Omental fat pad (tissue), 4 donors: ENCODE results near the gene KRT23. TPM values are rescaled to one million over a fixed set of nuclear protein-coding genes. Genes with fewer than 3 reads are reported as not detected.

Experiments used
- ATAC-seq: fragments of 150-250 bp; one replicate; pipeline ENCODE4 v1.9.1; 2016; ENCODE audit warnings: mild to moderate bottlenecking, moderate library complexity; ENCODE audit not compliant: low FRiP score
- DNase-seq: peaks from one replicate; pipeline ENCODE4 v3.0.0-alpha.2; 2019; ENCODE audit warnings: low spot score
- total RNA-seq, 4 donors: library from RNA; depleted of rRNA; stranded (reverse); fragments of >200 nt; gene quantifications; one replicate each; pipeline ENCODE4 v1.1.0, GENCODE V29; 2016
- TF ChIP-seq, protein P1 (sequence below), 3 donors: fragments of 450-650 bp; IDR thresholded peaks; one replicate each; pipeline ENCODE4 v1.5.1; 2016 to 2017; ENCODE audit warnings: antibody characterized with exemption in 3 of 3, mild to moderate bottlenecking in 3 of 3, moderate library complexity in 2 of 3

Gene KRT23
- total RNA-seq, 4 donors from 2014 or later, result 4.3 TPM; not detected in 3

- ATAC-seq, result no peak
- TF ChIP-seq, protein P1, sequence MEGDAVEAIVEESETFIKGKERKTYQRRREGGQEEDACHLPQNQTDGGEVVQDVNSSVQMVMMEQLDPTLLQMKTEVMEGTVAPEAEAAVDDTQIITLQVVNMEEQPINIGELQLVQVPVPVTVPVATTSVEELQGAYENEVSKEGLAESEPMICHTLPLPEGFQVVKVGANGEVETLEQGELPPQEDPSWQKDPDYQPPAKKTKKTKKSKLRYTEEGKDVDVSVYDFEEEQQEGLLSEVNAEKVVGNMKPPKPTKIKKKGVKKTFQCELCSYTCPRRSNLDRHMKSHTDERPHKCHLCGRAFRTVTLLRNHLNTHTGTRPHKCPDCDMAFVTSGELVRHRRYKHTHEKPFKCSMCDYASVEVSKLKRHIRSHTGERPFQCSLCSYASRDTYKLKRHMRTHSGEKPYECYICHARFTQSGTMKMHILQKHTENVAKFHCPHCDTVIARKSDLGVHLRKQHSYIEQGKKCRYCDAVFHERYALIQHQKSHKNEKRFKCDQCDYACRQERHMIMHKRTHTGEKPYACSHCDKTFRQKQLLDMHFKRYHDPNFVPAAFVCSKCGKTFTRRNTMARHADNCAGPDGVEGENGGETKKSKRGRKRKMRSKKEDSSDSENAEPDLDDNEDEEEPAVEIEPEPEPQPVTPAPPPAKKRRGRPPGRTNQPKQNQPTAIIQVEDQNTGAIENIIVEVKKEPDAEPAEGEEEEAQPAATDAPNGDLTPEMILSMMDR (IDR thresholded peaks at IDR 0.05), result no peak
These were observed 54.4 kb downstream of the KRT23 start for GRCh38 chr17:40883031-40883430.

GRCh38 chr17:40879026-40879425 lies 58.4 kb downstream of the KRT23 start:
- ATAC-seq (no peak), DNase-seq (no peak)
- TF ChIP-seq, protein P1 (IDR thresholded peaks at IDR 0.05), result no peak

More at GRCh38 chr17:40883031-40883430, 54.4 kb downstream of the KRT23 start:
- no peak for DNase-seq

GRCh38 chr17:40878044-40878443 lies 59.4 kb downstream of the KRT23 start:
- DNase-seq (no peak), ATAC-seq (no peak)
- TF ChIP-seq, protein P1 (IDR thresholded peaks at IDR 0.05), result no peak

GRCh38 chr17:40873801-40874200 lies 63.6 kb downstream of the KRT23 start:
- ATAC-seq, result no peak
- no peak for DNase-seq

DNA sequence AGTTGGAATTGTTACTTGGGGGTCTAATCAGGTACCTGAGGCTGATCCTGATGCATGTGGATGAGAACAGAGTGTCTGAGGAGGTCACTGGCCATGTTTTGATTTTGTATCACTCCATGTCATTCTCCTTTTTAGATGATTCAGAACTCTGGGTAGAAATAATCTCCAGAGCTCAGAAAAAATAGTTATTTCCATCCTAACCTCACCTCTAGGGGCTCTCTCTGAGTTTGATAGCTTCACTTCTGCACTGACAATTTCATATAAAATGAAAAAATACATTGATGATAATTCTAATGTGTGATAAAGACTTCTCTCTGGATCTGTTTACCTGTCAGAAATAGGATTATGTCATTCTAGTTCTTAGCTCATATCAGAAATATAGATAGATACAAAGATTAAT lies 64.2 kb downstream of the KRT23 start:
- TF ChIP-seq, protein P1 (IDR thresholded peaks at IDR 0.05), result no peak
- ATAC-seq, result no peak
- no peak for DNase-seq

More at GRCh38 chr17:40873801-40874200, 63.6 kb downstream of the KRT23 start:
- TF ChIP-seq, protein P1 (IDR thresholded peaks at IDR 0.05), result no peak

Other genes with a start within 250 kb of the KRT23 start
- gene KRT24, start 233.9 kb downstream of the KRT23 start, total RNA-seq, result not detected
- not detected for gene KRT25, start 182.3 kb downstream of the KRT23 start, total RNA-seq
- gene KRT26, start 165.4 kb downstream of the KRT23 start, total RNA-seq, result not detected
- not detected for gene KRT27, start 155.1 kb downstream of the KRT23 start, total RNA-seq
- gene KRT28, start 137.7 kb downstream of the KRT23 start, total RNA-seq, result not detected
- gene KRT10, start 115.0 kb downstream of the KRT23 start, total RNA-seq, result 10 to 100 TPM in 2 of 4 donors, 1 to 10 TPM in 2; 4.4 to 17.5 (median 10.8) TPM
- not detected for gene KRT12, start 70.4 kb downstream of the KRT23 start, total RNA-seq
- gene KRT20, start 52.4 kb downstream of the KRT23 start, total RNA-seq, result not detected
- not detected for gene KRT39, start 29.3 kb upstream of the KRT23 start, total RNA-seq
- gene KRT40, start 46.7 kb upstream of the KRT23 start, total RNA-seq, result not detected
- gene KRTAP3-3, start 56.5 kb upstream of the KRT23 start, total RNA-seq, result not detected
- gene KRTAP3-2, start 62.3 kb upstream of the KRT23 start, total RNA-seq, result not detected
- gene KRTAP3-1, start 71.5 kb upstream of the KRT23 start, total RNA-seq, result not detected
- gene KRTAP1-5, start 89.6 kb upstream of the KRT23 start, total RNA-seq, result not detected
- gene KRTAP1-4, start 92.5 kb upstream of the KRT23 start, total RNA-seq, result not detected
- not detected for gene KRTAP1-3, start 97.2 kb upstream of the KRT23 start, total RNA-seq
- not detected for gene KRTAP1-1, start 103.8 kb upstream of the KRT23 start, total RNA-seq
- gene KRTAP2-1, start 109.7 kb upstream of the KRT23 start, total RNA-seq, result not detected
- not detected for gene KRTAP2-2, start 117.6 kb upstream of the KRT23 start, total RNA-seq
- not detected for gene KRTAP2-3, start 122.5 kb upstream of the KRT23 start, total RNA-seq
- not detected for gene KRTAP2-4, start 128.2 kb upstream of the KRT23 start, total RNA-seq
- gene KRTAP4-7, start 146.5 kb upstream of the KRT23 start, total RNA-seq, result not detected
- not detected for gene KRTAP4-8, start 160.5 kb upstream of the KRT23 start, total RNA-seq
- gene KRTAP4-16, start 164.6 kb upstream of the KRT23 start, total RNA-seq, result not detected
- not detected for gene KRTAP4-9, start 167.7 kb upstream of the KRT23 start, total RNA-seq
- not detected for gene KRTAP4-11, start 180.7 kb upstream of the KRT23 start, total RNA-seq
- gene KRTAP4-12, start 186.5 kb upstream of the KRT23 start, total RNA-seq, result not detected
- gene KRTAP4-6, start 202.9 kb upstream of the KRT23 start, total RNA-seq, result not detected
- not detected for gene KRTAP4-5, start 212.2 kb upstream of the KRT23 start, total RNA-seq
- gene KRTAP4-4, start 223.1 kb upstream of the KRT23 start, total RNA-seq, result not detected
- not detected for gene KRTAP4-3, start 230.6 kb upstream of the KRT23 start, total RNA-seq
- not detected for gene KRTAP4-2, start 240.6 kb upstream of the KRT23 start, total RNA-seq
- not detected for gene KRTAP4-1, start 247.3 kb upstream of the KRT23 start, total RNA-seq